GM18867 (cell line): ENCODE results near the gene BRCA2.
A peak's percentile ranks its signal among the peaks of the same experiment; 100 is the strongest.
"Not testable (repeated sequence)": the region's sequence is repeated elsewhere in the genome, so short reads cannot be mapped to it uniquely, and the experiment has no call there.

Source experiments
- ATAC-seq: cut with Tn5 transposase; IDR thresholded peaks from one replicate; pipeline ENCODE4 v1.9.1; 2021; ENCODE audit warnings: mild to moderate bottlenecking, moderate library complexity; ENCODE audit not compliant: unreplicated experiment

Gene BRCA2

DNA sequence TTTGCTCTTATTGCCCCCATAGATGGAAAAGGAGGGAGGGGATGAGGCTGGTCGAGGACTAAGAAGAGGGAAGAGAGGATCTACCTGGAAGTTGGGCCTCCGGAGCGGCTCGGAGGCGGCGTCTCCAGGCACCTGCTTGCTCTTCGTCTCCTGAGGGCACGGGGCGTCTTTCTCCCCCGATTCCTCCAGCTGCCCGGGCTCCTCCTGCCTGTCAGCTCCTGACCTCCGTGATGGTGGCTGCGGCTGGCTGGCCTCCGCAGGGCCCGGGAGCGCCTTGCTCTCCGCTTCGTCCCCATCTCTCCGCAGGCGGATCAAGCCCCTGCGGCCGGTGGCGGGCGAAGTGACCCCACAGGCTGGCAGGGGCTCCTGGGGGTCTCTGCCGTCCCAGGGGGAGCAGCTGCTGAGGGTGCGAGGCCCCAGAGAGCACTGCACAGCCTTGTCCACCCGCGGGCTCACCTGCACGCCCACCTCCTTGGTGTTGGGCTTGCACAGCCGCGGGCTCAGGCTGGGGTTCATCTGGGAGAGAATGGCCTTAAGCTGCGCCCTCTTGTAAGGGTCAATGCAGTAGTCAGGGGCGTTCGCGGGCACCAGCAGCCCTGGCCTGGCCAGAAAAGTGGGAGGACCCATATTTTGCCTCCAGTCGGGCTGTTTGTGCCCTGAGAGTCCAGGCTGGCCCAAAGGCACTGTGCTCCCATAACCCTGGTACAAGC lies 4.0 kb upstream of the BRCA2 start:
- ATAC-seq, result no peak

DNA sequence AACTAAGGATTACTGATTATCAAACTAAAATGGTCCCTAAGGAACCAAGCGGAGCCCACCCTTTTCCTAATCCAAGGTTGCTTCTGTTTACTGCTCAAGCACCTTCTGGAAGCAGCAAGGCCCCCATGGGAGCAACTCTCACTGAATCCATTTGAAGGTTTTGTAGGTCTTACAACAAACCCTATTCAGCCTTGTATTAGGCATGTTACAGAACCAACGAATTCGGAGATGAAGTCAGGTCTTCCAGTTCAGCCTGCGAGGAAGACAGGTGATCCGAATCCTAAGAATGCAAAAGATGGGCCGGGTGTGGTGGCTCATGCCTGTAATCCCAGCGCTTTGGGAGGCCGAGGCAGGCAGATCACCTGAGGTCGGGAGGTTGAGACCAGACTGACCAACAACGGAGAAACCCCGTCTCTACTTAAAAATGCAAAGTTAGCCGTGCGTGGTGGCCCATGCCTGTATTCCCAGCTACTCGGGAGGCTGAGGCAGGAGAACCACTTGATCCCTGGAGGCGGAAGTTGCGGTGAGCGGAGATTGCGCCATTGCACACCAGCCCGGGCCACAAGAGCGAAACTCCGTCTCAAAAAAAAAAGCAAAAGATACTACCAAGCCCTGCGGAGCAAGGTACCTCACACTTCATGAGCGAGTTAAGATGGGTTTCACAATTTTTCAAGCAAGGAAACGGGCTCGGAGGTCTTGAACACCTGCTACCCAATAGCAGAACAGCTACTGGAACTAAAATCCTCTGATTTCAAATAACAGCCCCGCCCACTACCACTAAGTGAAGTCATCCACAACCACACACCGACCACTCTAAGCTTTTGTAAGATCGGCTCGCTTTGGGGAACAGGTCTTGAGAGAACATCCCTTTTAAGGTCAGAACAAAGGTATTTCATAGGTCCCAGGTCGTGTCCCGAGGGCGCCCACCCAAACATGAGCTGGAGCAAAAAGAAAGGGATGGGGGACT lies 754 bp upstream of the BRCA2 start:
- ATAC-seq, result peak; percentile 22

DNA sequence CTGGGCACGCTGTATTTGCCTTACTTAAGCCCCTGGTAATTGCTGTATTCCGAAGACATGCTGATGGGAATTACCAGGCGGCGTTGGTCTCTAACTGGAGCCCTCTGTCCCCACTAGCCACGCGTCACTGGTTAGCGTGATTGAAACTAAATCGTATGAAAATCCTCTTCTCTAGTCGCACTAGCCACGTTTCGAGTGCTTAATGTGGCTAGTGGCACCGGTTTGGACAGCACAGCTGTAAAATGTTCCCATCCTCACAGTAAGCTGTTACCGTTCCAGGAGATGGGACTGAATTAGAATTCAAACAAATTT lies 676 bp downstream of the BRCA2 start:
- peak; percentile 58 for ATAC-seq

GRCh38 chr13:32316501-32316900 lies 1.2 kb downstream of the BRCA2 start:
- ATAC-seq, result no peak

- ATAC-seq, result no peak
Measured at GRCh38 chr13:32317716-32318465, 2.6 kb downstream of the BRCA2 start.

GRCh38 chr13:32320528-32320927 lies 5.2 kb downstream of the BRCA2 start:
- no peak for ATAC-seq

DNA sequence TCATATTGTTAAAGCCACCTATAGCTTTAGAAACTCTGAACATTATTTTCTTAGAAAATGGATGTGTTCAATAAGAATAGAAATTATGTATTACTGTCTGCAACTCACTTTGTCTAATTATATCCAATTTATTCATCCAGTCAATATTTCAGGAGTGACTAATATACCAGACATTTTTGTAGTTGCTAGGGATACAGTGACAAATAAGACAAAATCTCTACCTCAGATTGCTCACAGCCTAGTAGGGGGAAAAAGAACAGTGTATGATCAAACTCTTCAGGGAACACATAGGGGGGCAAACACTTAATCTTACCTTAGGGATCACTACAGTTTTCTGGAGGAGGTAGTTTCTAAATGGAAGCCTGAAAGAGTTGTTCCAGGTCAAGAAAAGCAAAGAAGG lies 8.6 kb downstream of the BRCA2 start:
- ATAC-seq, result no peak

DNA sequence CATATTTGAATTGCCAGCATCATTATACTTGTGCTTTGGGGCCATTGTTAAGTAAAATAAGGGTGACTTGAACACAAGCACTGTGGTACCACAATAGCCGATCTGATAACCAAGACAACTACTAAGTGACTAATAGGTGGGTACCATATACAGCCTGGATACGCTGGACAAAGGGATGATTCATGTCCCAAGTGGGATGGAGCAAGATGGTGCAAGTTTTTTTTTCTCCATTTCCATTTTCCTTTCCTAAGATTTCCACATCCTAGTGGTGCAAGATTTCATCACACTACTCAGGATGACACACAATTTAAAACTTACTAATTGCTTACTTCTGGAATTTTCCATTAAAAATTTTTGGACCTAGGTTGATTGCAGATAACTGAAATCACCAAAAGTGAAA lies 15.1 kb downstream of the BRCA2 start:
- ATAC-seq, result no peak

DNA sequence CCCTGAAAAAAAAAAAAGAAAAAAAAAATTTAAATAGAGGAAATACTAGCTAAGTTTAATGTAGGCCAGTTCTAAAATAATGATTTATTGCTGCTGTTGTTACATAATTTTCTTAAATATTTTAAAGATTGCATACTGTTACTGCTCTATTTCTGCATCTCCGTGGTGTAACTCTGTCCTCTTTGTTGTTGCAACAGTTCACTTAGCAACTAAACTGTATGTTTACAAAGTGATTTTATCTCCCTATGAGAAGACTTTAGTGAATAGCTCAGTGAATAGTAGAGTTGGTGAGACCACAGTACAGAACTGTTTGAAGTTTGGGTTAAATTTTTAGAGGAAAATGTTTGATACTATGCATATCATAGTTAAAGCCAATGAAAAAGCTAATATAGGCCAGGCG lies 19.4 kb downstream of the BRCA2 start:
- ATAC-seq, result no peak

DNA sequence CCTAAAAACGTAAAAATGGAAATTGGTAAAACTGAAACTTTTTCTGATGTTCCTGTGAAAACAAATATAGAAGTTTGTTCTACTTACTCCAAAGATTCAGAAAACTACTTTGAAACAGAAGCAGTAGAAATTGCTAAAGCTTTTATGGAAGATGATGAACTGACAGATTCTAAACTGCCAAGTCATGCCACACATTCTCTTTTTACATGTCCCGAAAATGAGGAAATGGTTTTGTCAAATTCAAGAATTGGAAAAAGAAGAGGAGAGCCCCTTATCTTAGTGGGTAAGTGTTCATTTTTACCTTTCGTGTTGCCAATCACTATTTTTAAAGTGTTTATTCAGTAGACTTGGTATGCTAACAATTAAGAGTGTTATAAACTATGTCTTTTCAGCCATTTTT lies 25.6 kb downstream of the BRCA2 start:
- no peak for ATAC-seq

GRCh38 chr13:32347651-32348050 lies 32.3 kb downstream of the BRCA2 start:
- ATAC-seq, result no peak

DNA sequence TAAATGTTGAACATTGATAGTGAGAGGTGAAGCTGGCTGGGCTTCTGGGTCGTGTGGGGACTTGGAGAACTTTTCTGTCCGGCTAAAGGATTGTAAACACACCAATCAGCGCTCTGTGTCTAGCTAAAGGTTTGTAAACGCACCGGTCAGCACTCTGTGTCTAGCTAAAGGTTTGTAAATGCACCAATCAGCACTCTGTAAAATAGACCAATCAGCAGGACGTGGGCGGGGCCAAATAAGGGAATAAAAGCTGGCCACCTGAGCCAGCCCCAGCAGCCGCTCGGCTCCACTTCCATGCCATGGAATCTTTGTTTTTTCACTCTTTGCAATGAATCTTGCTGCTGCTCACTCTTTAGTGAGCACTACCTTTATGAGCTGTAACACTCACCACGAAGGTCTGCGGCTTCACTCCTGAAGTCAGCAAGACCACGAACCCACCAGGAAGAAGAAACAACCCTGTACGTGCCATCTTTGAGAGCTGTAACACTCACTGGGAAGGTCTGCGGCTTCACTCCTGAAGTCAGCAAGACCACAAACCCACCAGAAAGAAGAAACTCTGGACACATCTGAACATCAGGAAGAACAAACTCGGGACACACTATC lies 35.6 kb downstream of the BRCA2 start:
- not testable (repeated sequence) for ATAC-seq

DNA sequence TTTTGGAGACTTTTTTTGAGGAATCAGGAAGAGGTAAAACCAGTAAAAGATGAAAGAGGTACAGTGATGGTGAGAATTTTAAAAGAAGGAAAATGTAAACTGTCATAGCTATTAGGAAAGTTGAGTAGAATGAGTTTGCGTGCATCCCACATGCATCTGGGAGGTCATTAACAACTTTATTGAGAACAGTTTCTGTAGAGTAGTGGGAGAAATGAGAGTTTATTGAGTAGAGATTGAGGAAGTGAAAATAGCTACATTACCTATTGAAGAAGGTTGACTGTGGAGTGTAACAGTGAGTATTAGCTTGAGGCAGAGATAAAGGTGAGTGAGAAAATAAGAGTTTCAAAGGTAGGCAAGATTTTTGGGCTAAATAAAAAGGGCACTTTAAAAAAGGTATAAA lies 38.7 kb downstream of the BRCA2 start:
- no peak for ATAC-seq

GRCh38 chr13:32355935-32356334 lies 40.6 kb downstream of the BRCA2 start:
- not testable (repeated sequence) for ATAC-seq

- no peak for ATAC-seq
Measured at GRCh38 chr13:32362574-32362973, 47.3 kb downstream of the BRCA2 start.

GRCh38 chr13:32370805-32371204 lies 55.5 kb downstream of the BRCA2 start:
- no peak for ATAC-seq

DNA sequence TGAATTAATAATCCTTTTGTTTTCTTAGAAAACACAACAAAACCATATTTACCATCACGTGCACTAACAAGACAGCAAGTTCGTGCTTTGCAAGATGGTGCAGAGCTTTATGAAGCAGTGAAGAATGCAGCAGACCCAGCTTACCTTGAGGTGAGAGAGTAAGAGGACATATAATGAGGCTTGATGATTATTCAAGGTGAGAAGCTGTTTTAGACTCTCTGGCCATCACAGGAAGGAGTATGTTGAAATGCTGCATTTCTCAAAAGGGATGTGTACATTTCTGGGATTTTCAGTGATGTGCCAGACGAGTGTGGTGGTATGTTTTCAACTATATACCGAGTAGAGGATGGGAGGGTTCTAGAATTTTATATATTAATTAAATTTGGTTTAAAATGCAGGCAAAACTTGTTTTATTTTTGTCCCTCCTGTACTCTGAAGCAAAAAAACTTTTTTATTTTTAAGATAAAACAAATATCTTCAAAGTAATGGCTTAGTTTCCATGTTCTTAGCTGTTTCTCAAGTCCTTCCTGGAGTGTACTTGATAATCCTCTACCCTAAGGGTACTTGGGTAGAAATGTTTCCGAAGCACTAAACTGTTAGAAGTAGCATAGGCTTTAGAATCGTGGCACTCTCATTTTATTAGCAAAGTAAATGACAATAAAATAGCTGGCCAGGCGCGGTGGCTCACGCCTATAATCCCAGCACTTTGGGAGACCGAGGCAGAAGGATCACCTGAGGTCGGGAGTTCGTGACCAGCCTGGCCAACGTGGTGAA lies 61.5 kb downstream of the BRCA2 start:
- ATAC-seq, result no peak

DNA sequence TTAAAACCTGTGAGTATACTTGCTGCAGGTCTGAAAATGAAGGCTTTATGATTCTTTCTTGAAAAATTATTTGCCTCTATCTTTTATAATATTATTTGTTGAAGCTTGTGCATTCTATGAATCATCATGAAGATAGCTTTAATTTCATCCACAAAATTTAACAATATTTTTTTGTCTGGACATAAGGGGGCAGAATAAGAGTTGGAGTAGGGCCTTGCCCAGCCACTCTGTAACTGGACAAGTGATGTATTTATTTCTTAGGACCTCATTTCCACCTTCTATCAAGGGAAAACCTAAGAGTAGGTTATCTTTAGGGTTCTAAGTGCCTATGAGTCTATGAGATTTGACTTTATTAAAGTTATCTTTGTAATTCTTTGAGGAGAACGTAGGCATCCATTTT lies 62.7 kb downstream of the BRCA2 start:
- ATAC-seq, result no peak

DNA sequence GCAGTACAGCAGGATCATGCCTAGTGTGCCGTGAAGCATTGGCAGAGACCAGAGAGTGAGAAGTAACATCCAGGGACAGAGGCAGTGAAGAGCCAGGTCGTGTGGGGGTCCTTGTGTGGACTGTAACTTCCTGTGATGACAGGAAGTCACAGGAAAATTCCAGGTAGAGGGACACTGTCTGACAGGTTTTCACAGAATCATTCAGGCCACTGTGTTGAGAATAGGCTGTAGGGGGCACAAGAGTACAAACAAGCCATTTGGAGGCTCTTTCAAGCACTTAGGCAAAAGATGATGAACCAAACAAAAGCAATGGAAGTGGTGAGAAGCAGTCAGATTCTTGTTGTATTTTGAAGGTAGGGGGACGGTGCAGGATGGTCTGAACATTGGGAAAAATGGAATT lies 66.2 kb downstream of the BRCA2 start:
- ATAC-seq, result no peak

DNA sequence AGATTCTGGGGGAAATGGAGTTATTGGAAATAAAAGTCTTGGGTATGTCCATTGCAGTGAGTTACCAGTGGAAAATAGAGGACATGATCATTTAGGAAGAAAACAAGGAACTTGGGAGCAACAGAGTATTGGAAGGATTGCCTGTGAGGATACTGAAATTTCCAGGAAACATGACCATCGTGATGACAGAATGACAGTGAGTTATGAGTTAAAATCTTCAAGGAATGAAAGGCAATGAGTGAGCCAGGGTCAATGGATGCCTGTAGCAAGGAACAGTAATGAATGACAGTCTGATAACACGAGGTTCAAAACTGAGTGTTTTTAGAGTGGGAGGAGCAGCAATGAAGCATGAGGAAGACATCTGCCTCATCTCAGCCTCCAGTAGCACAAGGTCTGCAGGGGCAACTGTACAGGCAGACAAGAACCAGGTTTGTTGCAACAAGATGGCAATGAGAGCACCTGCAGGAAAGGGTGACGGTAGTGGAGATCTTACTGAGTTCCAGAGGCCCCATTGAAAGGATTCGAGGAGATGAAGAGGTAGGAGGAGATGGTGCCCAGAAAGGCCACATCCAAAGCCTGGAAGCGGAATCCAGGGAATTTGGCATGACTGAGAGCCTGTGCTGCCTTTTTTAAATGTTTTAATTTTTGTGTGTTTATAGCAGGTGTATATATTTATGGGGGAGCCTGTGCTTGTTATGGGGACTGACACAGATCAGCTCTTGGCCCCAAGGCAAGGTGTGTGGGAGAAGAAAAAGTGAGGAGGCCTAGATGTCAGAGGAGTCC lies 68.7 kb downstream of the BRCA2 start:
- ATAC-seq, result no peak
